Smooth muscle cell (in vitro differentiated cells): Measurements from ENCODE around the gene CNR2. TPM values are rescaled to one million over a fixed set of nuclear protein-coding genes. Genes with fewer than 3 reads are reported as not detected.

ENCODE experiments used
- DNase-seq: peaks from one replicate; lab custom pipeline; 2025; ENCODE audit not compliant: unreplicated experiment; lab: John Stamatoyannopoulos, UW
- H2AFZ ChIP-seq: fragments of 200-600 bp; sonication (generic); 2 replicates; pipeline ENCODE4 v1.6.0; 2016; ENCODE audit warnings: antibody characterized with exemption, low read depth, mild to moderate bottlenecking
- H3F3A ChIP-seq: fragments of 200-600 bp; sonication (generic); 2 replicates; pipeline ENCODE4 v1.6.0; 2017; ENCODE audit warnings: antibody characterized with exemption, low read depth
- H3K27ac ChIP-seq: fragments of 200-600 bp; sonication (generic); 2 replicates; pipeline ENCODE4 v1.5.1; 2016; ENCODE audit warnings: low read depth, mild to moderate bottlenecking
- H3K27me3 ChIP-seq: fragments of 200-600 bp; sonication (generic); 2 replicates; pipeline ENCODE4 v1.6.1; 2016; ENCODE audit warnings: low read depth, mild to moderate bottlenecking
- H3K36me3 ChIP-seq: fragments of 200-600 bp; sonication (generic); 2 replicates; pipeline ENCODE4 v1.5.1; 2016; ENCODE audit warnings: low read depth
- H3K4me1 ChIP-seq: fragments of 200-600 bp; sonication (generic); 2 replicates; pipeline ENCODE4 v1.5.1; 2016; ENCODE audit warnings: low read depth
- H3K4me2 ChIP-seq: fragments of 200-600 bp; sonication (generic); 2 replicates; pipeline ENCODE4 v1.6.0; 2016; ENCODE audit warnings: mild to moderate bottlenecking
- H3K4me3 ChIP-seq: fragments of 200-600 bp; sonication (generic); 2 replicates; pipeline ENCODE4 v1.5.1; 2016; ENCODE audit warnings: mild to moderate bottlenecking
- H3K79me2 ChIP-seq: fragments of 200-600 bp; sonication (generic); 2 replicates; pipeline ENCODE4 v1.6.0; 2016; ENCODE audit warnings: low read depth, mild to moderate bottlenecking
- H3K9ac ChIP-seq: fragments of 200-600 bp; sonication (generic); 2 replicates; pipeline ENCODE4 v1.6.0; 2016; ENCODE audit warnings: low read depth
- H3K9me3 ChIP-seq: fragments of 200-600 bp; sonication (generic); replicated peaks from 2 replicates; pipeline ENCODE4 v1.5.1; 2016; ENCODE audit warnings: low read depth
- H4K20me1 ChIP-seq: fragments of 200-600 bp; sonication (generic); 2 replicates; pipeline ENCODE4 v1.6.0; 2016; ENCODE audit warnings: low read depth
- WGBS: methylation state at CpG from one replicate; pipeline ENCODE4 v1.1.7; 2016; ENCODE audit warnings: low lambda C conversion rate; 5-methylcytosine and 5-hydroxymethylcytosine counted together
- polyA plus RNA-seq: library from polyadenylated mRNA; unstranded; fragments of >200 nt; fragmentation: Nextera tagmentation; extraction: Ambion mirVana; gene quantifications from 2 replicates; pipeline ENCODE4 v1.2.1, GENCODE V29; 2016
- total RNA-seq: library from RNA; depleted of rRNA; stranded (reverse); fragments of >200 nt; gene quantifications from 2 replicates; pipeline ENCODE4 v1.2.3, GENCODE V29; 2014
- TF ChIP-seq, protein P1 (sequence below): fragments of 200-600 bp; sonication (generic); IDR thresholded peaks from 2 replicates; pipeline ENCODE4 v1.5.1; 2017; ENCODE audit warnings: borderline replicate concordance, mild to moderate bottlenecking, antibody characterized with exemption; ENCODE audit not compliant: insufficient read depth, poor library complexity, severe bottlenecking

The CNR2 gene
- total RNA-seq (not detected in 2 replicates), polyA plus RNA-seq (not detected in 2 replicates)

GRCh38 chr1:23913212-23913880 lies at the start of gene CNR2:
CNR2 (minus strand) TSS chr1:23913362; CDS start chr1:23875617, 37,745 bp downstream.
- no peaks in the 10 kb centered on the region for H3K9me3 ChIP-seq
- no peak within 1 kb of the TSS for H3K9ac ChIP-seq
- no peak within 1 kb of the TSS for H3K4me2 ChIP-seq
- H3K27me3 ChIP-seq: no peaks in the 10 kb centered on the region
- H3K36me3 ChIP-seq: no peaks in the 10 kb centered on the region
- H4K20me1 ChIP-seq: no peaks in the 10 kb centered on the region
- H3K79me2 ChIP-seq: no peaks in the 10 kb centered on the region
- H2AFZ ChIP-seq: no peak within 1 kb of the TSS
- WGBS: 80% methylated on average over 7 of the region's 7 CpGs
- DNase-seq: no peak
- TF ChIP-seq, protein P1, sequence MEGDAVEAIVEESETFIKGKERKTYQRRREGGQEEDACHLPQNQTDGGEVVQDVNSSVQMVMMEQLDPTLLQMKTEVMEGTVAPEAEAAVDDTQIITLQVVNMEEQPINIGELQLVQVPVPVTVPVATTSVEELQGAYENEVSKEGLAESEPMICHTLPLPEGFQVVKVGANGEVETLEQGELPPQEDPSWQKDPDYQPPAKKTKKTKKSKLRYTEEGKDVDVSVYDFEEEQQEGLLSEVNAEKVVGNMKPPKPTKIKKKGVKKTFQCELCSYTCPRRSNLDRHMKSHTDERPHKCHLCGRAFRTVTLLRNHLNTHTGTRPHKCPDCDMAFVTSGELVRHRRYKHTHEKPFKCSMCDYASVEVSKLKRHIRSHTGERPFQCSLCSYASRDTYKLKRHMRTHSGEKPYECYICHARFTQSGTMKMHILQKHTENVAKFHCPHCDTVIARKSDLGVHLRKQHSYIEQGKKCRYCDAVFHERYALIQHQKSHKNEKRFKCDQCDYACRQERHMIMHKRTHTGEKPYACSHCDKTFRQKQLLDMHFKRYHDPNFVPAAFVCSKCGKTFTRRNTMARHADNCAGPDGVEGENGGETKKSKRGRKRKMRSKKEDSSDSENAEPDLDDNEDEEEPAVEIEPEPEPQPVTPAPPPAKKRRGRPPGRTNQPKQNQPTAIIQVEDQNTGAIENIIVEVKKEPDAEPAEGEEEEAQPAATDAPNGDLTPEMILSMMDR: no peak
- H3F3A ChIP-seq: no peaks in the 10 kb centered on the region
- H3K27ac ChIP-seq: no peak within 1 kb of the TSS
- H3K4me3 ChIP-seq: no peak within 1 kb of the TSS
- H3K4me1 ChIP-seq: no peaks in the 10 kb centered on the region

- TF ChIP-seq, protein P1: no peak
- H3K79me2 ChIP-seq: peaks cover 23% of the 10 kb centered on the region
- no peaks in the 10 kb centered on the region for H3K4me1 ChIP-seq
- peaks cover 46% of the 10 kb centered on the region for H4K20me1 ChIP-seq
- peak overlapping the region; percentile 97 for H3K27ac ChIP-seq
- DNase-seq: no peak
- peaks cover 34% of the 10 kb centered on the region for H3F3A ChIP-seq
- peak overlapping the region; percentile 88 for H3K4me2 ChIP-seq
- H3K36me3 ChIP-seq: no peaks in the 10 kb centered on the region
- no peaks in the 10 kb centered on the region for H3K9me3 ChIP-seq
- 2% methylated on average over 15 of the region's 15 CpGs for WGBS
- H3K27me3 ChIP-seq: no peaks in the 10 kb centered on the region
- no peak overlapping the region for H2AFZ ChIP-seq
- H3K4me3 ChIP-seq: peak overlapping the region; percentile 86
- peak overlapping the region; percentile 98 for H3K9ac ChIP-seq
Observed at GRCh38 chr1:23960291-23961020, 47.3 kb upstream of the CNR2 start.

DNA sequence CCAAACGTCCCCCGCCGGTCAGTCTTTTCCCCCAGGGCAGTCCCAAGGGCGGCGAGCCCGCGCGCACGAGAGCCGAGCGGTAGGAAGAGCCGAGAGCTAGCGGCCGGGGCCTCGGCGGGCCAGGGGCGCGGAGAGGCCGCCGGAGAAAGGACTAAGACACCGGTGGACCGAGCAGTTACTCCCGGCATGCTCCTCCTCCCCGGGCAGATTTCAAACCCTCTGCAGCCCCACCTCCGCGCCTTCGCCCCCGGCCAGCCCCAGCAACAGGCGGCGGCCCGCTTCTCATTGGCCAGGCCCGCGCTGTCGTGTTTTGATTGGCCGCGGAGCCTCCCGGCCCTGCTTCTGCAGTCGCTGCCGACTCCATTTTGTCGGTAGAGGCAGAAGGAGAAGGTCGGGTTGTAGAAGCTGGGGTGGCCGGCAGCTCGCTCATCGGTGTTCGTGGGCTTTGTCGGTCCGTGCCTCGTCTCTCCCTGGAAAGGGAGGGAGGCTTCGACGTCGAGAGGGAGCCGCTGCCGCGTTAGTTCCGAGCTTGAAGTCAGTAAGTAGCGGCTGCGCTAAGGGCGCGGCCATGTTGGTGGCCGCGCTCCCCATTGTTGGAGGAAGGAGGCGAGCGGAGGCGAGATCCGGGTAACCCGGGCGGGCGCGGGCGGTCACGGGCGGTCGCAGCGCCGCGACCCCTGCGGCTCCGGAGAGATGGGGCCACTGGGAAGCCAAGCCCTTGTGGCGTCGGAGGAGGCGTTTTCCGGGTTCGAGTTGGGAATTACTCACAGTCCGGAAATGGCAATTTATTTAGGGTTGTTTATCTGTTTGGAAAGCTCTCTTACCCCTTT lies 46.5 kb upstream of the CNR2 start, which contains the start of gene PNRC2:
TSS of gene PNRC2 (plus strand) at position 368 of the 830 bp plus-strand sequence. CDS start 1,630 bp downstream, outside the sequence.
- peak within 1 kb of the TSS; percentile 86 for H3K4me3 ChIP-seq
- peaks cover 38% of the 10 kb centered on the region for H4K20me1 ChIP-seq
- DNase-seq: peak; percentile 91
- H3K27ac ChIP-seq: peak within 1 kb of the TSS; percentile 97
- TF ChIP-seq, protein P1: no peak
- peak within 1 kb of the TSS; percentile 14 for H2AFZ ChIP-seq
- H3K4me1 ChIP-seq: no peaks in the 10 kb centered on the region
- no peaks in the 10 kb centered on the region for H3K36me3 ChIP-seq
- peak within 1 kb of the TSS; percentile 98 for H3K9ac ChIP-seq
- H3K4me2 ChIP-seq: peak within 1 kb of the TSS; percentile 88
- peaks cover 26% of the 10 kb centered on the region for H3F3A ChIP-seq
- peaks cover 23% of the 10 kb centered on the region for H3K79me2 ChIP-seq
- H3K27me3 ChIP-seq: no peaks in the 10 kb centered on the region
- WGBS: under 1% methylated on average over 84 of the region's 84 CpGs
- H3K9me3 ChIP-seq: no peaks in the 10 kb centered on the region
